HepG2 (cell line): ENCODE measurements around the gene BCCIP. TPM values are rescaled to one million over a fixed set of nuclear protein-coding genes. Genes with fewer than 3 reads are reported as not detected.

Experiments used
- JUNB ChIP-seq: sonication (generic); formaldehyde crosslinking; IDR thresholded peaks from 2 replicates; pipeline ENCODE4 v1.8.0; 2022; ENCODE audit warnings: missing genetic modification reagents, mild to moderate bottlenecking, borderline replicate concordance
- ZNF230 ChIP-seq: sonication (generic); formaldehyde crosslinking; IDR thresholded peaks from 2 replicates; pipeline ENCODE4 v1.4.0; 2020; ENCODE audit warnings: mild to moderate bottlenecking, missing genetic modification reagents
- ZNF264 ChIP-seq: sonication (generic); formaldehyde crosslinking; IDR thresholded peaks from 2 replicates; pipeline ENCODE4 v1.4.0; 2020; ENCODE audit warnings: missing genetic modification reagents
- ZNF567 ChIP-seq: sonication (generic); formaldehyde crosslinking; IDR thresholded peaks from 2 replicates; pipeline ENCODE4 v1.8.1; 2023; ENCODE audit warnings: mild to moderate bottlenecking, missing genetic modification reagents, borderline replicate concordance
- polyA plus RNA-seq, 8 experiments: library from polyadenylated mRNA; depleted of rRNA in 3 of 8; stranded (reverse) in 7 of 8; unstranded in 1 of 8; fragments of >200 nt; fragmentation: Illumina TruSeq in 4 of 8; extraction: Trizol in 4 of 8; gene quantifications; 2 replicates each; pipeline versions ENCODE4 v1.2.1 to v1.2.3, GENCODE V29; 2011 to 2016; ENCODE audit warnings: low read depth in 4 of 8, missing spikeins in 1 of 8, mixed read lengths in 1 of 8; ENCODE audit not compliant: insufficient read depth in 1 of 8
- total RNA-seq, 5 experiments: library from RNA; depleted of rRNA; stranded (reverse); fragments of >200 nt; fragmentation: Illumina TruSeq; extraction: Trizol; gene quantifications; 2 replicates each; pipeline ENCODE4 v1.2.3, GENCODE V29; 2016; ENCODE audit warnings: low read depth in 1 of 5
- TF ChIP-seq, protein P1 (sequence below), 2 experiments: fragments of 450-650 bp in 1 of 2; sonication (generic) in 1 of 2; formaldehyde crosslinking in 1 of 2; IDR thresholded peaks; 2 replicates each; pipeline versions ENCODE4 v1.6.1 to v1.8.0; 2016 to 2022; ENCODE audit warnings: antibody characterized with exemption in 1 of 2, mild to moderate bottlenecking in 1 of 2, missing genetic modification reagents in 1 of 2

The BCCIP gene
- total and polyA plus RNA-seq, 2 of the 13 experiments (the other 11 are each of a cell fraction or from before 2014, with no cell fraction given): 37.0 to 132 TPM

GRCh38 chr10:125816548-125816947 is 6.8 kb upstream of the BCCIP start (continued):
- TF ChIP-seq, protein P1, sequence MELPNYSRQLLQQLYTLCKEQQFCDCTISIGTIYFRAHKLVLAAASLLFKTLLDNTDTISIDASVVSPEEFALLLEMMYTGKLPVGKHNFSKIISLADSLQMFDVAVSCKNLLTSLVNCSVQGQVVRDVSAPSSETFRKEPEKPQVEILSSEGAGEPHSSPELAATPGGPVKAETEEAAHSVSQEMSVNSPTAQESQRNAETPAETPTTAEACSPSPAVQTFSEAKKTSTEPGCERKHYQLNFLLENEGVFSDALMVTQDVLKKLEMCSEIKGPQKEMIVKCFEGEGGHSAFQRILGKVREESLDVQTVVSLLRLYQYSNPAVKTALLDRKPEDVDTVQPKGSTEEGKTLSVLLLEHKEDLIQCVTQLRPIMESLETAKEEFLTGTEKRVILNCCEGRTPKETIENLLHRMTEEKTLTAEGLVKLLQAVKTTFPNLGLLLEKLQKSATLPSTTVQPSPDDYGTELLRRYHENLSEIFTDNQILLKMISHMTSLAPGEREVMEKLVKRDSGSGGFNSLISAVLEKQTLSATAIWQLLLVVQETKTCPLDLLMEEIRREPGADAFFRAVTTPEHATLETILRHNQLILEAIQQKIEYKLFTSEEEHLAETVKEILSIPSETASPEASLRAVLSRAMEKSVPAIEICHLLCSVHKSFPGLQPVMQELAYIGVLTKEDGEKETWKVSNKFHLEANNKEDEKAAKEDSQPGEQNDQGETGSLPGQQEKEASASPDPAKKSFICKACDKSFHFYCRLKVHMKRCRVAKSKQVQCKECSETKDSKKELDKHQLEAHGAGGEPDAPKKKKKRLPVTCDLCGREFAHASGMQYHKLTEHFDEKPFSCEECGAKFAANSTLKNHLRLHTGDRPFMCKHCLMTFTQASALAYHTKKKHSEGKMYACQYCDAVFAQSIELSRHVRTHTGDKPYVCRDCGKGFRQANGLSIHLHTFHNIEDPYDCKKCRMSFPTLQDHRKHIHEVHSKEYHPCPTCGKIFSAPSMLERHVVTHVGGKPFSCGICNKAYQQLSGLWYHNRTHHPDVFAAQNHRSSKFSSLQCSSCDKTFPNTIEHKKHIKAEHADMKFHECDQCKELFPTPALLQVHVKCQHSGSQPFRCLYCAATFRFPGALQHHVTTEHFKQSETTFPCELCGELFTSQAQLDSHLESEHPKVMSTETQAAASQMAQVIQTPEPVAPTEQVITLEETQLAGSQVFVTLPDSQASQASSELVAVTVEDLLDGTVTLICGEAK (IDR thresholded peaks at IDR 0.05): no peak
- TF ChIP-seq, protein P1 (CRISPR knock-in tag; IDR thresholded peaks at IDR 0.05): no peak
- TF ChIP-seq ZNF264 (CRISPR knock-in tag) (no peak), JUNB (CRISPR knock-in tag) (no peak), ZNF230 (CRISPR knock-in tag) (no peak), ZNF567 (no peak)
